Vagina (tissue), 2 donors: ENCODE measurements around the gene TRABD2B. TPM values are rescaled to one million over a fixed set of nuclear protein-coding genes. Genes with fewer than 3 reads are reported as not detected.

ENCODE experiments used
- DNase-seq, 2 donors: peaks; one replicate each; pipeline ENCODE4 v3.0.0-alpha.2; 2017; ENCODE audit errors: extremely low spot score in 2 of 2
- H3K27ac ChIP-seq: fragments of 200-600 bp; sonication (generic); one replicate; pipeline ENCODE4 v1.5.1; 2019
- H3K27me3 ChIP-seq: fragments of 200-600 bp; sonication (generic); one replicate; pipeline ENCODE4 v1.5.1; 2019
- H3K36me3 ChIP-seq, 2 donors: fragments of 200-600 bp; sonication (generic); one replicate each; pipeline ENCODE4 v1.5.1; 2017 to 2019
- H3K4me1 ChIP-seq: fragments of 200-600 bp; sonication (generic); one replicate; pipeline ENCODE4 v1.5.1; 2019
- H3K4me3 ChIP-seq, 2 donors: fragments of 200-600 bp; sonication (generic); 1 replicate in 1 of 2; 2 replicates in 1 of 2; pipeline ENCODE4 v1.5.1; 2016 to 2019
- H3K9me3 ChIP-seq: fragments of 200-600 bp; sonication (generic); one replicate; pipeline ENCODE4 v1.5.1; 2019
- CTCF ChIP-seq, 3 experiments: fragments of 450-650 bp in 2 of 3; fragments of 200-600 bp in 1 of 3; sonication (generic) in 1 of 3; IDR thresholded peaks; one replicate each; pipeline ENCODE4 v1.5.1; 2017 to 2019; ENCODE audit warnings: antibody characterized with exemption in 3 of 3, mild to moderate bottlenecking in 2 of 3, moderate library complexity in 2 of 3
- POLR2A ChIP-seq, 2 donors: fragments of 450-650 bp; IDR thresholded peaks; one replicate each; pipeline ENCODE4 v1.6.1; 2017; ENCODE audit warnings: antibody characterized with exemption in 2 of 2, mild to moderate bottlenecking in 2 of 2, moderate library complexity in 2 of 2
- POLR2AphosphoS5 ChIP-seq, 2 donors: sonication (generic); formaldehyde crosslinking; IDR thresholded peaks; one replicate each; pipeline ENCODE4 v1.9.0; 2017; ENCODE audit warnings: antibody characterized with exemption in 2 of 2, mild to moderate bottlenecking in 2 of 2, low read depth in 1 of 2; ENCODE audit not compliant: insufficient read depth in 1 of 2
- intact Hi-C: fragments of 100-400 bp; cut with DNase I; formaldehyde crosslinking; loops from one replicate; pipeline ENCODE4 v1.15.1; 2023
- total RNA-seq: library from RNA; depleted of rRNA; stranded (reverse); fragments of >200 nt; gene quantifications from one replicate; pipeline ENCODE4 v1.2.3, GENCODE V29; 2016

Gene TRABD2B
- total RNA-seq, 1 donor from 2014 or later, result 5.6 TPM

GRCh38 chr1:48005253-48006117 is 8.3 kb upstream of the TRABD2B start:
- H3K27ac ChIP-seq, result no peak overlapping the region
- H3K9me3 ChIP-seq, result no peaks in the 10 kb centered on the region
- DNase-seq, result no peak
- TF ChIP-seq POLR2AphosphoS5 (IDR thresholded peaks at IDR 0.05; ENCODE audit: insufficient read depth in 1 of 2, low read depth in 1 of 2), result no peak
- TF ChIP-seq POLR2A (IDR thresholded peaks at IDR 0.05), result no peak
- TF ChIP-seq CTCF (IDR thresholded peaks at IDR 0.05), result no peak
- H3K36me3 ChIP-seq, result no peaks in the 10 kb centered on the region
- no peaks in the 10 kb centered on the region for H3K27me3 ChIP-seq
- H3K4me1 ChIP-seq, result no peaks in the 10 kb centered on the region
- H3K4me3 ChIP-seq, result no peak overlapping the region
- intact Hi-C loops, result no loop called here

- H3K9me3 ChIP-seq, result no peaks in the 10 kb centered on the region
- DNase-seq, result no peak
- no peaks in the 10 kb centered on the region for H3K27me3 ChIP-seq
- no peaks in the 10 kb centered on the region for H3K4me1 ChIP-seq
- TF ChIP-seq CTCF (IDR thresholded peaks at IDR 0.05) (no peak), POLR2A (IDR thresholded peaks at IDR 0.05) (no peak), POLR2AphosphoS5 (IDR thresholded peaks at IDR 0.05; ENCODE audit: insufficient read depth in 1 of 2, low read depth in 1 of 2) (no peak)
- H3K36me3 ChIP-seq, result no peaks in the 10 kb centered on the region
- intact Hi-C loops, result no loop called here
- H3K27ac ChIP-seq, result no peak overlapping the region
- no peak overlapping the region for H3K4me3 ChIP-seq
Measured at GRCh38 chr1:48003741-48004531, 6.8 kb upstream of the TRABD2B start.

DNA sequence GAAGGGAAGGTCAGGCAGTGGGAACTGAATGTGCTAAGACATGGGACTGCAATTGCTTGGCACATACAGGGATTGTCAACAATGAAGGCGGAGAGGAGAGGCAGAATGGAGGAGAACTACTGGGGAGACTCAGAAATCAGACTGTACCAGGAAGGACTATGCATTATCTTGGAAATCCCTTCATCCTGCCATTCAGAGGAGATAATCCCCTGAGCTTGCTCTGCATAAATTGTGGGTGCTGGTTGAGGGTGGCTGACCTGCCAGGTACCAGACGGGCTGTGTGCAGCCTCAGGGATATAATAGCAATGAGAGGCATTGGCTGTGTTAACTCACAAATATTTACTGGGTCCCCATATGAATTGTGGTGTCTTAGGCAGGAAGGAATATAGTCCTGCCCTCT is 5.0 kb upstream of the TRABD2B start:
- TF ChIP-seq POLR2AphosphoS5 (IDR thresholded peaks at IDR 0.05; ENCODE audit: insufficient read depth in 1 of 2, low read depth in 1 of 2), result no peak
- TF ChIP-seq CTCF (IDR thresholded peaks at IDR 0.05), result no peak
- TF ChIP-seq POLR2A (IDR thresholded peaks at IDR 0.05), result no peak
- intact Hi-C loops, result no loop called here
- Histone ChIP-seq H3K4me3 (no peak overlapping the region), H3K9me3 (no peaks in the 10 kb centered on the region), H3K27me3 (no peaks in the 10 kb centered on the region), H3K36me3 (no peaks in the 10 kb centered on the region), H3K27ac (no peak overlapping the region), H3K4me1 (no peaks in the 10 kb centered on the region)
- no peak for DNase-seq

DNA sequence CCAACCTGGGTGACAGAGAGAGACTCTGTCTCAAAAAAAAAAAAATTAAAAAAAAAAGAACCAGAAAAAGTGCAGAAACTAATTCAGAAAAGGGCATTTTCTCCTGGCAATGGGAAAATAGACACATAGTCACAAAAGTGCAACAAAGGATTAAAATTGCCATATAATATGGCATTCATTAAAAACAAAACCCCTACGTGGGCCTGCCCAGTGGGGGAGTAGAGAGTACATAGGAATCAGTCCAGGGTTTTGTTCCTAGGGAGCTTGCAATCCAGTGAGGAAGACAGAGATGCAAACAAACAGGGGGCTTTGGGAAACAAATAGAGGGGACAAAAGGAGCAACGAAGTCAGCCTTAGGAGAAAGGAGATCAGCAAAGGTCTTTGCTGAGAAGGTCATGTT is 4.5 kb upstream of the TRABD2B start:
- no peak overlapping the region for H3K27ac ChIP-seq
- H3K27me3 ChIP-seq, result no peaks in the 10 kb centered on the region
- intact Hi-C loops, result no loop called here
- peaks cover 3% of the 10 kb centered on the region for H3K4me1 ChIP-seq
- no peak overlapping the region for H3K4me3 ChIP-seq
- H3K9me3 ChIP-seq, result no peaks in the 10 kb centered on the region
- TF ChIP-seq CTCF (IDR thresholded peaks at IDR 0.05) (no peak), POLR2A (IDR thresholded peaks at IDR 0.05) (no peak), POLR2AphosphoS5 (IDR thresholded peaks at IDR 0.05; ENCODE audit: insufficient read depth in 1 of 2, low read depth in 1 of 2) (no peak)
- no peaks in the 10 kb centered on the region for H3K36me3 ChIP-seq
- DNase-seq, result no peak
